NCI-H2227 (cell line): ENCODE measurements around the gene FANCC.
"Not testable (repeated sequence)": the region's sequence is repeated elsewhere in the genome, so short reads cannot be mapped to it uniquely, and the experiment has no call there.

Experiments used
- DNase-seq: peaks from one replicate; lab custom pipeline; 2025; ENCODE audit not compliant: unreplicated experiment; lab: John Stamatoyannopoulos, UW

The FANCC gene

DNA sequence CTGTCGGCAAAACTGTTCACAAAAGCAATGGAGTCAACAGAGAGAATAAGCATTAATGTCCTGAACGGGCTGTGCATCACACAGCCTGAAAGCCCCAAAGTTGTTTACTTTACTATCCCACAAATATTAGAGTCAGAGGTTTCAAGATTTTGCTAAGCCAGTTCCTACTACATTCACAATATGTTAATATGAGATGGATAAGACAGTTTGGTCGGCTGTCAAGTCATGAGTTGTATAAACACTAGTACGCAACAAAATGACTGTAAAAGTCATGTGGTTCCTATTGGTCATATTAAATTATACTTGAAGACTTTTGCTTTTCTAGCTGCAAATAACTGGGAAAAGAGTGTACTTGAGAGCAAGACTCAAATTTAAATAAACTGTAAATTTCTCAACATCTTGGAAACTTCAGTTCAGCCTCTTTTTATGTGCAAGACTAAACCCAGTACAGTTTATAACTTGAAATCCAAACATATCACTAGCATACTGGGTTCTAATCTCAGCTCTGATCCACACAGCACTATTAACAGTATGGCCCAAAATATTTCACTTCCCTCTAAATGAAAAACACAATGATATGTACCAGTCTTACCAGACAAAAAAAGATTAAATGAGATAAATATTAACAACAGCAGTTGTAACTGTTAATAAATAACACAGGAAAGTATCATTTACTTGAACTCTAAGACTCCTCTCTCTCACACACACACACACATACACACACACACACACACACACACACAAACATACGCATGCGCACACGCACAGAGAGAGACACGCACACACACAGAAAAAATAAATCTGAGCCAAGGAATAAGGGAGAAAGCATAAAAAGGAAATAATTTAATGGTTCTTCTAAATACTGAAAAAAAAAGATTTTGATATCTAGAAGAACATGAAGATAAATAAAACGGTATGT lies 33.1 kb downstream of the FANCC start:
- no peak for DNase-seq

DNA sequence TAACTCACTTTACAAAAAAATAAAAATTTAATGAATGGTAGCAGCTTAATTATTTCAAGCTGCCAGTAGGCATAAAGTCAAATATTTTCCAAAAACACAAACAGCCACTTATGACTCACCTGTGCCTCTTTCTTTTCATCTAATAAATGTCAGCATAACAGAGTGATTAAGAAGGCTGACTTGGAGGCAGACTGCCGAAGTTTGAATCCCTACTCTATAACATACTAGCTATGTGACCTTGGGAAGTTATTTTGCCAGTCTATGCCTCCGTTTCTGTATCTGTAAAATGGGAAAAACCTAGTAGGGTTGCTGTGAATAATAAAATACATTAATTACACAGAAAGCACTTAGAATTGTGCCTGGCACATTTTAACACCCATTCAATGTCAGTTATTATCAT lies 33.8 kb downstream of the FANCC start:
- no peak for DNase-seq

- no peak for DNase-seq
These were observed 35.2 kb downstream of the FANCC start for GRCh38 chr9:95282332-95282731.

GRCh38 chr9:95280745-95281144 lies 36.8 kb downstream of the FANCC start:
- no peak for DNase-seq

DNA sequence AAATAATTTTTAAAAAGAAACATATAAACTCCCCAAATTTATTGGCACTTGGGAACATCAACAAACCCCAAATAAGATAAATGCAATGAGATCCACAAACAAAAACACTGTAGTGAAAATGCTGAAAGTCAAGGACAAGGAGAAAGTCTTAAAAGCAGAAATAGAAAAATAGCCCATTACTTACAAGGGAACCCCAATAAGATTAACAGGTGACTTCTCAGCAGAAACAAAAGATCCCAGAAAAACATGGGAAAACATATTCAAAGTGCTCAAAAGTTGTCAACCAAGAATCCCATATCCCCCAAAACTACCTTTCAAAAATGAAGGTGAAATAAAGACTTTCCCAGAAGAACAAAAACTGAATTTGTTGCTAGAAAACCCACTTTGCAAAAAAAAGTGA lies 40.0 kb downstream of the FANCC start:
- DNase-seq, result no peak

DNA sequence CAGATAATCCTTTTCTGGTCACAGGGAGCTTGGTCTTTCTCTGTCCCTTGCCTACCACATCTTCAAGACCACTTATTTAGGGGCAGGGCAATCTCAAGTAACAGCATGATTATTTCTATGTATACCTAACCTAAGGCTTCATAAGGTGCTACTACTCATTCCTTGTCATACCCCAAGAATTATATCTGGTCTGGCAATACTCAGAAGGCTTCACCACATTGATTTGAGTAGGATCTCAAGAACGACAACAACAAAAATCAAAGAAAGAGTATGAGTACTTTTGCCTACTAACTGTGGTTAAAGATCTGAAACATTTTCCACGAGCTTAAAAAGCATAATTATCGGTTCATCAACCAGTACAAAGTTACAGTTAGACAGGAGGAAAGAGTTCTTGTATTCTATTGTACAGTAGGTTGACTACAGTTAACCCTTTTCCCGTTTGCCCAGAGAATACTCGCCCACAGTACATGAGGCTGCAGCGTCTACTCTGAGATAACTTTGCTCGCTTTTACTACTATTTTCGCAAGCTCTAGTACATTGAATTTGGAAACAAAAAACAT lies 41.0 kb downstream of the FANCC start:
- DNase-seq, result no peak

DNA sequence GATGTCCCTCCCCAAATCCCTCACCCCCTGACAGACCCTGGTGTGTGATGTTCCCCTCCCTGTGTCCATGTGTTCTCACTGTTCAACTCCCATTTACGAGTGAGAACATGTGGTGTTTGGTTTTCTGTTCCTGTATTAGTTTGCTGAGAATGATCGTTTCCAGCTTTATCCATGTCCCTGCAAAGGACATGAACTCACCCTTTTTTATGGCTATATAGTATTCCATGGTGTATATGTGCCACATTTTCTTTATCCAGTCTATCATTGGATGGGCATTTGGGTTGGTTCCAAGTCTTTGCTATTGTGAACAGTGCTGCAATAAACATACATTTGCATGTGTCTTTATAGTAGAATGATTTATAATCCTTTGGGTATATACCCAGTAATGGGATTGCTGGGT lies 43.3 kb downstream of the FANCC start:
- DNase-seq, result not testable (repeated sequence)

DNA sequence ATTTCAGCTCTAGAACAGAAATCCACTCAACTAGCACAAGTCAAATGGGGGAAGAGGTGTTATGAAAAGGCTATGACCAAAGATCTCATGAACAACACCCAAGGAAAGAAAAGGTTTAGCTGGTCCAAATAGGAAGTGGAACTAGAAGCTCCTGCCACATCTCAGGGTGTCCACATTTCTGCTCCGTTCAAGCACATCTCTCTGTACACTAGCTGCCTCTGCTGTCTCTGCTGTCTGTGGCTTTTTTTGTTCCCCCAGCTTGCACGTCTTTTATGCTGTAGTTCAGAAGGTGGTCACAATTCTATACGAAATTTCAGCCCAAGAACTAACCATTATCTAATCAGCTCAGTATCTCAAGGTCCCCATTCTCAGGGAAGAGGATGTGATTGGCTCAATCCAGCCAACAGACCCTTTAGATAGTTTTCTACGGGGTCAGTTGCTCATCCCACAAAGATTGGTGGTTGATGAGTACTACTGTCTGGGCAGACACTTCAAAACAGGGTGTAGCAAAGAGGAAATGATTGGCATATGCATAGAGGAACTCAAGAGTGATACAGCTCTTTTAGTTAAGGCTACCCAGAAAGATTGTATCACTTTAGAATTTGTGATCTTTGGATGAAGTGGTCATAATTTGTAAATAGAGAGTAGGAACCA lies 44.0 kb downstream of the FANCC start:
- DNase-seq, result no peak

DNA sequence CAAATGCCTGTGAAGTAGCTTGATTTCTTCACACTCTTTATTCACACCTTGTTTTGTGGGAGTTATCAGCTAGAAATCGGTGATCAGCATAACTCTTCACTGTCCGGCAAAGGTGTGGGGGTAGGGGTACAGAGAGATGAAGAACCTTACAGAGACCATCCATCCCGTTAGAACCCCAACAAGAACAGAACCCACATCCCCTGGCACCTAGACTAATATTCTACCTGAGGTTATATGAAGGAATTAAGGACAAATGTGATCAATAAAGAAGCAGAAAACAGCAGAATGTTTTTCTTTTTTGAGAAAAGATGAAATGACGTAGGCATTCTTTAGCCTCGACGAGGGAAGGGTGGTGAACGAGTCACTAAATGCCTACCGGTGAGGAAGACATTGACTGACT lies 44.7 kb downstream of the FANCC start:
- no peak for DNase-seq

GRCh38 chr9:95270790-95271189 lies 46.7 kb downstream of the FANCC start:
- DNase-seq, result no peak

- DNase-seq, result peak; percentile 41
These were observed 47.4 kb downstream of the FANCC start for GRCh38 chr9:95269803-95270773.

GRCh38 chr9:95268681-95269080 lies 48.8 kb downstream of the FANCC start:
- DNase-seq, result peak; percentile 63

- DNase-seq, result no peak
These were observed 50.9 kb downstream of the FANCC start for GRCh38 chr9:95266649-95267048.

DNA sequence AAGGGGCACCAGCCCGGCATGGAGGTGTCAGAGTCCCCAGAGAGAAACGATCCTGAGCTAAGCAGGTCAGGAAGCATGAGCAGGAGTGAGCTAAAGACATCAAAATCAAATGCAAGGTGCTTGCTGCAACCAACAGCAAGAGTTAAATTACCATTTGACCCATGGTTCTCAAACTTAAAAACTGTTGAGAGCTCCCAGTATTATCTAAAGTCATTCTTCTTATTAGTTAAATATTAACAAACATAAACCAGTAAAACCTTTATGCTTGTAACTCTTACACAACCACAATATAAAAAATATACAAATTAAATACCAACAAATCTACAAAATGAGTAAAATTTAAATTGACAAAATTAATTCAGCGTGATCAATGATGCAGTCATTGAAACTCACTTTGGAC lies 51.5 kb downstream of the FANCC start:
- DNase-seq, result no peak

GRCh38 chr9:95264954-95265615 lies 52.4 kb downstream of the FANCC start:
- no peak for DNase-seq

DNA sequence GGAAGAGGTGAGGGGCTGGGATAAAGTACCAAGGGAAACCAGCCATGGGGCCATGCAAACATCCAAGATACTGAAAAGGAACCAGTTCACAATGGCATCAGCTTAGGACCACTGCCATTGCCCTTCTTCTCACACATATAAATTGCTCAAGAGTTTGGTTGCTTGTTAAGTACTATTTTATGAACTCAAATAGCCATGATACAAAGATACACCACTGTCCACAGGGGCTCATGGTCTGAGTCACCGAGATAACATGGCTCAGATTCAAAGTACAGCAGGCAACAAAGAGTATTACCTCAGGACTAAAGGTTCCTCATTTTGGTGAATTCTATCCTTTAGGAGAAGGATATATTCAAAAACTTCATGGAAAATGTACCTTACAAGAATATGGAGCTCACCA lies 55.6 kb downstream of the FANCC start:
- DNase-seq, result no peak

- DNase-seq, result peak; percentile 4
These were observed 66.9 kb downstream of the FANCC start for GRCh38 chr9:95250462-95251221.

DNA sequence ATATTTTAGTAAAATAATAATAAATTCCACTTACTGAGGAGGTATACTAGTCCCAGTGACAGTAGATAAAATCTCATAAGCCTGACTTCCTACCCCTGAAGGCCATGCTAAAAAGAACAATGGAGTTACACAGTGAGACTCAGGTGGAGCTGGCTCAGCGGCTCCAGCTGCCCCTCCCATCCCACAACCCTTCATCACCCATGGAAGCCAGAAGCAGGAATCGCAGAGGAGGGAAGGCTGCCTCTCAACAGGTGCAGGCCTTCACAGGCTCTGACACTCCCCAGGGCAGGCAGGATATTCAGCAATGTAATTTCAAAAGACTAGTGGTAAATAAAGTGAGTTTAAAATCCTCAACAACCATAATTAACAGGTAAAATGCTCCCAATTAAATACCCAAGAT lies 67.5 kb downstream of the FANCC start:
- DNase-seq, result peak; percentile 46

DNA sequence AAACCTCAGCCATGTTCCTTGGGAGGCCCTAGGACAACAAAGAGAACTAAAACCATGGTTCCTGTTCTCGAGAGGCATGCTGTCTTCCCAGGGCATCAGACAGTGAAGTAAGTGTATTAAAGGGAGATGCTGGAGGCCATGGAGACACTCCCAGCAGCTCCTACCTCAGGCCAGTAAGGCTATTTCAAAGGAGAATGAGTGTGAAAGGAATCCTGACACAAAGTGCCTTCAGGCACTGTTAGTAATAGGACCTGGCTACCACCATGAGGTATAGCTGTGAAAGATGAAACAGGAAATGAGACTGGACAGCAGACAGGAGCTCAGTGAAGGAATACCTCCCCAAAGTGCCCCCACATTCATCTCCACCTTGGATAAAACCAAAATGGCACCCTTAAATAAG lies 71.0 kb downstream of the FANCC start:
- no peak for DNase-seq

- DNase-seq, result no peak
These were observed 74.9 kb downstream of the FANCC start for GRCh38 chr9:95242613-95243012.
